HS-27A (cell line): ENCODE measurements around the gene GALNT1.

ENCODE experiments used
- DNase-seq: peaks from one replicate; pipeline ENCODE4 v3.0.0-alpha.2; 2012; ENCODE audit warnings: low read depth, missing footprints

Gene GALNT1

DNA sequence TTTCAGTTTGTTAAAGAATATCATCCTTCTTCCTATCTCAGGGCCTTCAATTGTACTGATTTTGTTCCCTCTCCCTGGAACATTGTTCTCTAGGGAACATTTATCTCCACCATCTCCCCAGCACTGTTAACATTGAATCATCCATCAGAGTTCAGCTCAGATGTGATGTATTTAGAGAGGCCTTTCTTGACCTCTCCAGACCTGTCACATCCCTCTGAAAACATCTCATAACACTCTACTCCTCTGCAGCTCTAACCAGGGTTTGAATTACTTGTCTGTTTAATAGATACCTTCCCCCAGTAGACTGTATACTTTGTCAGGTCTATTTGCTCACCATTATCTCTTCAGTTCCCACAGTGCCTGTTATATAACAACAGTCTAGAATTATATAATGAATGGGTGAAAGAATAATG, 98.6 kb downstream of the GALNT1 start:
- DNase-seq = no peak

DNA sequence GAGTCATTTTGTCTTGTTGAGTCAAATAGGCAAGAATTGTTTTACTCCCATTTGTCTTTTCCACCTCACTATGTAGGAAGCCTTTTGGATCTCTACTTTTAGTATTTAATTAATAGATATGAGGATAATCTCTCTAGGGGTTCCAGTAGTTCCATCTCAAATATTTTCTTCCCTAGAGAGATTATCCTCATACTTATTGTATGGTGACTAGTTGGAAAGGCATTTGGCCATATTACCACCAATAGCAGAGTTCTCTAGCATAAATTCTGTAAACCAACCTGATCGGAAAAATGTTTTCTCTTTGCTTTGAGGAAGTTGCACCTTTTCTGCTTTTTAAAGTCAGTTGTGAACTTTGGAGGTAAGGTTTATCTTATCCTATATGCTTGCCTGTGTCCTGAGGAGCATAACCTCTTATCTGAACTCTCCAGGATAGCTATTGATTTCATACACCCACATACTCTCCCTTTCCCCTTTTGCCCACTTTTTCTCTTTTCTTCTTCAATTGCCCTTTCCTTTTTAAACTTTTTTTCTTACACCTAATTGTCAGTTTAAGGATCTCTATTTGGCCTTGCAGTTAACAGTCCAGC, 100.8 kb downstream of the GALNT1 start:
- DNase-seq = no peak

GRCh38 chr18:35683021-35683420, 101.5 kb downstream of the GALNT1 start:
- DNase-seq = no peak

- DNase-seq = no peak
These were observed 107.2 kb downstream of the GALNT1 start for GRCh38 chr18:35688757-35689156.

GRCh38 chr18:35689728-35690127, 108.2 kb downstream of the GALNT1 start:
- no peak for DNase-seq

- DNase-seq = no peak
These were observed 110.1 kb downstream of the GALNT1 start for GRCh38 chr18:35691625-35692024.

DNA sequence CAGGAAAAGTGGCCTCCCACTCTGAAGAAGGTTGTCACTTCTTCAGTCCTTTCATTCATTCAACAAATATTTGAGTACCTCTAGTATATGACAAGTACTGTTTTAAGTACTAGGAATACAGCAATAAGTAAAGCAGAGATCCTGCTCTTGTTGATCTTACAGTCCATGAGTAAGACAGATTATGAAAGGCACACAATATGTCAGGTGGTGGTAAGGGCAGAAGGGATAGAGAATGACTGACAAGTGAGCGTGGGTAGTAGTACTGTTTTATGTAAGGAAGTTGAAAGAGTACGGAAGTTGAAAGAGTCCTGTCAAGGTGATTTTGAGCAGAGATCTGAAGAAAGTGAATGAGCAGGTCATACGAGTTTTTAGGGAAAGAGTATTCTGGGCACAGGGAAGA, 111.3 kb downstream of the GALNT1 start:
- no peak for DNase-seq

GRCh38 chr18:35693829-35694228, 112.3 kb downstream of the GALNT1 start:
- DNase-seq = no peak

DNA sequence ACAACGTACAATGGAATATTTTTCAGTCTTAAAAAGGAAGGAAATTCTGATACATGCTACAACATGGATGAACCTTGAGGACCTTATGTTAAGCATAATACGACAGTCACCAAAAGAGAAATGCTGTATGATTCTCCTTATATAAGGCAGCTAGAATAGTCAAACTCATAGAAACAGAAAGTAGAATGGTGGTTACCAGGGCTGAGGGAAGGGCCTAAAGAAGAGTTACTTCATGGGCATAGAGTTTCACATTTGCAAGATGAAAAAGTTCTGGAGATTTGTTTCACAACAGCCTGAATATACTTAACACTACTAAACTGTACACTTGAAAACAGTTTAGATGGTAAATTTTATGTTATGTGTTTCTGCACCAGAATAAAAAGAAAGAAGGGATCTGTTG, 113.3 kb downstream of the GALNT1 start:
- DNase-seq = no peak

- no peak for DNase-seq
These were observed 113.8 kb downstream of the GALNT1 start for GRCh38 chr18:35695384-35695783.

DNA sequence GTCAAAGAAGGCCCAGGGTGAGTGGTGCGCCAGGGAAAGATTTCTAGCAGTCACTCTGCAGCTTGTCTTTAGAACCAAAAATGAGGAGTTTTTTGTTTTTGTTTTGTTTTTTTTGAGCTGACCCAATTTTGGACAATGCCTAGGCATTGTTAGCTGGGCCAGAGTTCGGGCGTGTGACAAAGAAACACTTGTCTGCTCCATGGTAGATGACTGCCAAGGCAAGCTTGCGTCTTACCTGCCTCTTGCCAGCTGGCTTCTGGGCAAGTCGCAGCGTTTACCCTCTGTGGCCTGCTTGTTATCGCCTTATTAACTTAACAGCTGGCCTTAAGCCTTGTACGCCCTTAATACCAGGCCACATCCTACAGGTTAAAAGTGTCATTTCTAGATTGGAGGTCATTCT, 114.3 kb downstream of the GALNT1 start:
- no peak for DNase-seq

- no peak for DNase-seq
These were observed 114.8 kb downstream of the GALNT1 start for GRCh38 chr18:35696307-35696706.

DNA sequence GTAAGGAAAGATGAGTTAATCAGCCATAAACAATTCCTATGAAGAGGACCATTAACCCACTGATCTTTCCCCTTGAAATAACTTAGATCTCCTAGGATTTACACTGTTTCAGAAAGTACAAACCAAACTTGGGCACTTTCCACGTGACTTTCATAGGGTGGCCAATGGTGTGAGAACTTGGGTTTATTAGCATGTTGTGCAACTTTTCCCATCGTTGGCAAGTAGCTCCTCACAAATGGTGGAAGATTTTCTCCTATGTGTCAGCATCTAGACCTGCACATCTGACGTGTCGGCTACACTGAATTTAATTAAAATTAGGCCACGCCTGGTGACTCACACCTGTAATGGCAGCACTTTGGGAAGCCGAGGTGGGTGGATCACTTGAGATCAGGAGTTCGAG, 116.3 kb downstream of the GALNT1 start:
- no peak for DNase-seq

DNA sequence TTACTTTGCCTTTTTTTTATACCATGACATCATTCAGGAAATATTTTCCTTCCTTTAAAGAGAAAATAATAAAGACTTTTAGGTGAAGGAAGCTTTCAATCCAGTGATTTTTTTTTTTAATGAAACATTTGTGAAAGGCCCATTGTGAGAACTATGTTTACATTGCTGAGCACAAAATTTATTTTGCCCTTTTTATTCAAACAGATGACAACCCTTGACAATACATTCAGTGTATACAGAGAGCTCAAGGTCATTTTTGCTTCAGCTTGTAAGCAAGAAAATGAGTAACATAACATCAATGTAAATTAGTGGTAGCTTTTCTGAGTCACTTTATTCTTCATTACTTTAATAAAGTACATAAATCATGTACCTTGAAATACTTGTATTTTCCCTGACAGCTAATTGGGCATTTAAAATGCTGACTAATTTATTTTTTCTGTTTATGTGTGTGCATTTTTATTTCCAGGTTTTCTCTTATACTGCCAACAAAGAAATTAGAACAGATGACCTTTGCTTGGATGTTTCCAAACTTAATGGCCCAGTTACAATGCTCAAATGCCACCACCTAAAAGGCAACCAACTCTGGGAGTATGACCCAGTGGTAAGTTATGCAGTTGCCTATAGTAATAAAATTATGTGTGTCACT, 121.6 kb downstream of the GALNT1 start:
- DNase-seq = no peak

DNA sequence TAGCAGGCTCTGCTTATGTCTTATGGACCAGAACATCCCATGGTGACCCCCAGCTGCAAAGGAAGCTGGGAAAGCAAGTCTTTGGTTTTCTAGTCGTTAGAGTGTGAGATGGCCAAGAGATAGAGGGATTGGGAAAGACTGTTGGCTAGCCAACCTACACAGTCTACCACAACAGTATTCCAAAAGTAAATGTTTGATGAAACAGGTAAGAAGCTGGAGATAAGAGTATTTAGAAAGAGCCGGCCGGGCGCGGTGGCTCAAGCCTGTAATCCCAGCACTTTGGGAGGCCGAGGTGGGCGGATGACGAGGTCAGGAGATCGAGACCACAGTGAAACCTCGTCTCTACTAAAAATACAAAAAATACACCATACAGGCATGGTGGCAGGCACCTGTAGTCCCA, 124.4 kb downstream of the GALNT1 start:
- no peak for DNase-seq

- DNase-seq = no peak
These were observed 125.7 kb downstream of the GALNT1 start for GRCh38 chr18:35707247-35707646.

DNA sequence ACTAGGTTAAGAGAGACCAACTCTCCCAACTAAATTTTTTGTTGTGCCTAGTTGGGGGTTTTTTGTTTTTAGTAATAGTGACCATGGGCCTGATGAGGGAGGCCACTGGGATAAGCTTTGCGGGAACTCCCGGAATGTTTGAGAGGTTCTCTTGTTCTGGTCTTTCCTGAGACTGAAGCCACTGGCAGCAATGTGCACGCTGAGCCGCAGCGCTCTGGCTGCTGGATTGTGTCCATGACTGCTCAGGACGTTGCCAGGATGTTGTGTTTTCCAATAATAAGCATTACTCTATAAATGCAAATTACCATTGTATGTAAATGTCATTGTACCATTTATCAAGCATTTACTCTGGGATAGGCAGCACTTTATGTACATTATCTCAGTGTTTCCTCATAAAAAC, 126.1 kb downstream of the GALNT1 start:
- DNase-seq = no peak

DNA sequence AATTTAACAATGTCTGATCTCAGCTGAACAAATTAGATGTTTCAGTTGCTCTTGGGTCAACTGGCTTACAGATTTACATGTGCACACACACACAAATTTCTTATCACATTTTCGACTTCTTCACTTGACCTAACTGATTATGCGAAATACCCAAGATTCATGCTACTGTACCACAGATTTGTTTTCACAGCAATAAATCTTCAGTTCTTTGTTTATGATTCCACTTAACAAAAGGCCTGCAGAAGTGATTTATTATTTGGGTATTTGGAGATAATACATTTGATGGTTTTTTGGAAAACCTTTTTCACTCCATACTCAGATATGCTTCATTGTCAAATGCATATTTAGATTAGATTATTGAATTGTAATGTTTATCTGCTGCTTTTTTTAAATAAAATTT, 129.0 kb downstream of the GALNT1 start:
- no peak for DNase-seq

DNA sequence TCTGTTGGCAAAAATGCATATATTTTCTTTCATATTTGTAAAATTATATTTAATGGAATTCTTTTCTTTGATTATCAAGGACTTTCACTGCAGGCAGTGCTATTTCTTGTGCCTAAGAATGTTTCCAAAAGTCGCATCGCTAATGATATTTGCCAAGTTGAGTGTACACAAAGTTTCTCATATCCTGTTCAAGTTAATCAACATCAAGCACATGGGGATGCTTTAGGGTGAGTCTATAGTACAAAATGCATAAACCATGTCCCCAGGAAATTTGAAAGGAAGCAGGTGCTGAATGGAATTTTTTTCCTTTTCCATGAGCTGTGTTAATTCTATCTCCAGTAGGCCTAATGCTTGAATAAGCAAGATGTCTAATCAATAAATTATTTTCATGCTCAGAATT, 129.7 kb downstream of the GALNT1 start:
- no peak for DNase-seq

DNA sequence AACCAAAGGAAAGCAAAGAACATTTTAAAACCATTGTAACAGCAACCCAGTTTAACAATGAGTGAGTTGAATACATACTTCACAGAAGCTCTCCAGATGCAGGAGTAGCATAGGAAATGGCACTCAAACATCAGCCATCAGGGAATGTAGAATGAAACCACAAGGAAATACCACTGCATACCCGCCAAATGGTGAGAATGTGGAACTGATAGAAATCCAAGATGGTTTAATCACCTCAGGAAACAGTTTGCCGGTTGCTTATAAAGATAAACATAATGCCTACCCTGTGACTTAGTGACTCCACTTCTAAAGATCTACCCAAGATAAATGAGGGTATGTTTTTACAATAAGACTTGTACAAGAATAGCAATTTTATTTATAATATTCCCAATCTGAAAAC, 132.0 kb downstream of the GALNT1 start:
- DNase-seq = peak; percentile 36

- no peak for DNase-seq
These were observed 133.0 kb downstream of the GALNT1 start for GRCh38 chr18:35714539-35714938.

DNA sequence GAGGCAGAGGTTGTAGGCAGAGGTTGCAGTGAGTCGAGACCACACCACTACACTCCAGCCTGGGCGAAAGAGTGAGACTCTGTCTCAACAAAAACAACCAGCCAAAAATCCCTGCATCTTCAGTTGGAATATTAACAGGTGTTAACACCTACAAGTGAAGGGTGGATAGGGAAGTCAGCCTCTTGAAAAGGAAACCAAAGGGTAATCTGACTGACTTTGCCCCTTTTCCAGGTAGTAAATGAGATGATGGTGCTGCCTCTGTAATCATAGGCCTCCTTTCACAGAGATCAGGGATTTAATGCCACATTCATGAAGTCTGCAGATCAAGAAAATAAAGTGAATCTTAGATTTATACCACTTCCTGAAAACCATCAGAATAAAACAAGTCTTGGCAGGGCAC, 133.6 kb downstream of the GALNT1 start:
- DNase-seq = no peak

DNA sequence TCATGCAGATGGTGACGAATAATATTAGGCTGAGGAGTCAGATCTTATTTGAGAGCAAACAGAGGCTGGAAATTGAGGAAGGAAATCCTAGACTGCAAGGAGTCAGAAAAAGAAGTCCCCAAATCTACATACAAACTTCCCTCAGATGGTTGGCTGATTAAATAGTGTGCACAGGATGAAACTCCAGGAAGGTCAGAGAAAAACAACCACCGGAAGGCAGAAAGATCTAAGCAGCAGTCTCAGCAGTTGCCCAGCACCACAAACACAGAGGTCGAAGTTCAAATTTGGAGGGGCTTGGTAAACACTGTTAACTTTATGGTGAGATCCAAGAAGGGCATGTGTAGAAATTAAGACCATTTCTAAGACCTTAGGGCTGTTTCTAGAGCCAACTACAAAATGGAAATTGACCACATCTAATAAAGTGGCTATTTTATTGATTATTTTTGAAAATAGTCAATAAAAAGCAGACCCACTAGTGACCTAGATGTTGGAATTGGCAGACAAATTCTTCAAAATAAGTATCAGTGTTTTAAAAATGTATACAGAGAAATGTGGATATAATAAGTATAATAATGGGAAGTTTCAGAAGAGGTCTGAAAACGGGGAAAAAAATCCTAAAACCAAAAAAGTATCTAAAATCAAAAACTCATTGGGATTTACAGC, 134.8 kb downstream of the GALNT1 start:
- DNase-seq = no peak

DNA sequence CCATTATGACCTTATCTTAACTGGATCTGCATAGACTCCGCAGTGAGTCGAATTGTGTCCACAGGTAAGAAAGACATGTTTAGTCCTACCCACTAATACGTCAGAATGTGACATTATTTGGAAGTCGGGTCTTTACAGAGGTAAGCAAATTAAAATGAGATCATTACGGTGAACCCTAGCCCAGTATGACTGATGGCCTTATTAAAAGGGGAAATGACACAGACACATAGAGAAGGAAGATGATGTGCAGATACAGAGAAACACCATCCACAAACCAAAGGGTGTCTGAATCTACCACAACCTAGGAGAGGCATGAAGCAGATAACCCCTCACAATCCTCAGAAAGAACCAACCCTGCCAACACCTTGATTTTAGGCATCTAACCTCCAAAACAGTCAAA, 135.6 kb downstream of the GALNT1 start:
- no peak for DNase-seq
